HG03565 (cell line): Measurements from ENCODE around the gene CLN3.
"Not testable (repeated sequence)": the region's sequence is repeated elsewhere in the genome, so short reads cannot be mapped to it uniquely, and the experiment has no call there.

Experiments
- ATAC-seq: cut with Tn5 transposase; IDR thresholded peaks from one replicate; pipeline ENCODE4 v1.9.1; 2021; ENCODE audit warnings: mild to moderate bottlenecking, moderate library complexity; ENCODE audit not compliant: unreplicated experiment

The CLN3 gene

GRCh38 chr16:28514246-28514645 is 22.4 kb upstream of the CLN3 start:
- ATAC-seq: no peak

- ATAC-seq: no peak
Measured at GRCh38 chr16:28513484-28514181, 21.8 kb upstream of the CLN3 start.

GRCh38 chr16:28511801-28512789 is 20.2 kb upstream of the CLN3 start:
- ATAC-seq: no peak

- no peak for ATAC-seq
Measured at GRCh38 chr16:28511031-28511430, 19.2 kb upstream of the CLN3 start.

GRCh38 chr16:28505489-28506137 is 13.7 kb upstream of the CLN3 start:
- ATAC-seq: no peak

GRCh38 chr16:28504707-28505404 is 13.0 kb upstream of the CLN3 start:
- ATAC-seq: no peak

GRCh38 chr16:28503470-28504259 is 11.8 kb upstream of the CLN3 start:
- ATAC-seq: no peak

- ATAC-seq: no peak
Measured at GRCh38 chr16:28502290-28502689, 10.4 kb upstream of the CLN3 start.

GRCh38 chr16:28501258-28502232 is 9.7 kb upstream of the CLN3 start:
- no peak for ATAC-seq

GRCh38 chr16:28500476-28501180 is 8.8 kb upstream of the CLN3 start:
- ATAC-seq: not testable (repeated sequence)

- ATAC-seq: no peak
Measured at GRCh38 chr16:28499854-28500253, 8.0 kb upstream of the CLN3 start.

GRCh38 chr16:28498666-28499381 is 7.0 kb upstream of the CLN3 start:
- ATAC-seq: no peak

- ATAC-seq: no peak
Measured at GRCh38 chr16:28497861-28498599, 6.2 kb upstream of the CLN3 start.

GRCh38 chr16:28497386-28497785 is 5.5 kb upstream of the CLN3 start:
- ATAC-seq: no peak

- no peak for ATAC-seq
Measured at GRCh38 chr16:28496844-28497243, 5.0 kb upstream of the CLN3 start.

GRCh38 chr16:28495795-28496749 is 4.2 kb upstream of the CLN3 start:
- no peak for ATAC-seq
